ENCODE results near the gene CTNNBIP1.

CTNNBIP1 gene

DNA sequence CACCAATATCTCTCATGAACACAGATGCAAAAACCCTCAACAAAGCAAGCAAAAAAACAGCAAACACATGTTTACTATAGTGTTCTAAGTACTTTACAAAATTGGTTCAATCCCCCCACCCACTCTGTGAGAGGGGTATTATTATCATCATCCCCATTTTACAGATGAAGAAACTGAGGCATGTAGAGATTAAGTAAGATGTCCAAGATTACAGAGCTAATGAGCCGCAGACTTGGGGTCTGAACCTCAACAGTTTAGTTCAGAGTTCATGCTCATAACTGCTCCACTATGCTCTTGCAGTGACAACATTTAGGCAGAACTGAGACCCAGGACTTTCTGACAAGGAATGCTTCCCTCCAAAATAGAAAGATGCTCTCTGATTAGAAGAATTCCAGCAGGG, 108.2 kb downstream of the CTNNBIP1 start:
- TF ChIP-seq SIN3A (IDR thresholded peaks at IDR 0.05; ENCODE audit: borderline replicate concordance, insufficient read depth, low read length) (no peak), FOXP2 (optimal IDR thresholded peaks at IDR 0.05; ENCODE audit: borderline replicate concordance, extremely low read depth, extremely low read length, insufficient read depth) (no peak), TAF1 (IDR thresholded peaks at IDR 0.05; ENCODE audit: borderline replicate concordance, insufficient read depth, low read length) (no peak), POLR2AphosphoS5 (IDR thresholded peaks at IDR 0.05; ENCODE audit: low read depth, low read length) (no peak)
- TF ChIP-seq, protein P1, sequence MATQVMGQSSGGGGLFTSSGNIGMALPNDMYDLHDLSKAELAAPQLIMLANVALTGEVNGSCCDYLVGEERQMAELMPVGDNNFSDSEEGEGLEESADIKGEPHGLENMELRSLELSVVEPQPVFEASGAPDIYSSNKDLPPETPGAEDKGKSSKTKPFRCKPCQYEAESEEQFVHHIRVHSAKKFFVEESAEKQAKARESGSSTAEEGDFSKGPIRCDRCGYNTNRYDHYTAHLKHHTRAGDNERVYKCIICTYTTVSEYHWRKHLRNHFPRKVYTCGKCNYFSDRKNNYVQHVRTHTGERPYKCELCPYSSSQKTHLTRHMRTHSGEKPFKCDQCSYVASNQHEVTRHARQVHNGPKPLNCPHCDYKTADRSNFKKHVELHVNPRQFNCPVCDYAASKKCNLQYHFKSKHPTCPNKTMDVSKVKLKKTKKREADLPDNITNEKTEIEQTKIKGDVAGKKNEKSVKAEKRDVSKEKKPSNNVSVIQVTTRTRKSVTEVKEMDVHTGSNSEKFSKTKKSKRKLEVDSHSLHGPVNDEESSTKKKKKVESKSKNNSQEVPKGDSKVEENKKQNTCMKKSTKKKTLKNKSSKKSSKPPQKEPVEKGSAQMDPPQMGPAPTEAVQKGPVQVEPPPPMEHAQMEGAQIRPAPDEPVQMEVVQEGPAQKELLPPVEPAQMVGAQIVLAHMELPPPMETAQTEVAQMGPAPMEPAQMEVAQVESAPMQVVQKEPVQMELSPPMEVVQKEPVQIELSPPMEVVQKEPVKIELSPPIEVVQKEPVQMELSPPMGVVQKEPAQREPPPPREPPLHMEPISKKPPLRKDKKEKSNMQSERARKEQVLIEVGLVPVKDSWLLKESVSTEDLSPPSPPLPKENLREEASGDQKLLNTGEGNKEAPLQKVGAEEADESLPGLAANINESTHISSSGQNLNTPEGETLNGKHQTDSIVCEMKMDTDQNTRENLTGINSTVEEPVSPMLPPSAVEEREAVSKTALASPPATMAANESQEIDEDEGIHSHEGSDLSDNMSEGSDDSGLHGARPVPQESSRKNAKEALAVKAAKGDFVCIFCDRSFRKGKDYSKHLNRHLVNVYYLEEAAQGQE (IDR thresholded peaks at IDR 0.05; ENCODE audit: insufficient read depth in 1 of 2, low read depth in 2 of 2, low read length in 2 of 2): no peak
